Gastroesophageal sphincter (tissue), 3 donors: ENCODE measurements around the gene RAB12.

Experiments used
- EP300 ChIP-seq: sonication (generic); formaldehyde crosslinking; IDR thresholded peaks from one replicate; pipeline ENCODE4 v1.6.1; 2017; ENCODE audit warnings: antibody characterized with exemption, mild to moderate bottlenecking
- POLR2A ChIP-seq, 2 donors: fragments of 450-650 bp; IDR thresholded peaks; one replicate each; pipeline ENCODE4 v1.6.1; 2017; ENCODE audit warnings: antibody characterized with exemption in 2 of 2, mild to moderate bottlenecking in 2 of 2, moderate library complexity in 1 of 2
- POLR2AphosphoS5 ChIP-seq: sonication (generic); formaldehyde crosslinking; IDR thresholded peaks from one replicate; pipeline ENCODE4 v1.6.1; 2017; ENCODE audit warnings: antibody characterized with exemption
- TF ChIP-seq, protein P1 (sequence below), 4 experiments: fragments of 200-600 bp in 2 of 4; fragments of 450-650 bp in 2 of 4; sonication (generic) in 1 of 4; IDR thresholded peaks; one replicate each; pipeline ENCODE4 v1.5.1; 2017 to 2019; ENCODE audit warnings: antibody characterized with exemption in 4 of 4, mild to moderate bottlenecking in 2 of 4, moderate library complexity in 2 of 4

DNA sequence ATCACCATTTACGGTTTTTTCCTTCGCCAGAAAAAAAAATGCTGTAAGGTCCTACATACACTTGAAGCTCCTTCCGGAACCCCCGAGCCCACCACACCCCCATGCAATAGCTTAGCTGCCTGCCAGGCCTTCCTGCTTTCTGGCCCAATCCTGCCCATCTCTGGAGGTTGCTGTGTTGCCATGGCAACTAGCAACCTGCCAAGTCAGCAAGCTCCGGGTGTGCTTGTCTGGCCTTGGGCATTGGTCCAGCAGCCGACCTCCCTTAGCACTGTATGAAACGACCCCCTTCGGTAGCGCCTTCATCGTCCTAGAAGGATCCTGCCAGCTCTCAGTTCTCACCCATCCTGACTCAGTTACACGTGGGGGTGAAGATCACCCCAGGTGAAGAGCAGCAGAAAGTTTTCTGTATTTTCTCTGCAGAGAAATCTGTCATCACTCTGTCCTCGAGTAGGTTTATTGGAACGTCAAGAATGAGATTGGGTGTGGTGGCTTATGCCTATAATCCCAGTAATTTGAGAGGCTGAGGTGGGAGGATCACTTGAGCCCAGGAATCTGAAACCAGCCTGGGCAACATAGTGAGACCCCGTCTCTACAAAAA, 48.7 kb downstream of the RAB12 start:
- TF ChIP-seq, protein P1, sequence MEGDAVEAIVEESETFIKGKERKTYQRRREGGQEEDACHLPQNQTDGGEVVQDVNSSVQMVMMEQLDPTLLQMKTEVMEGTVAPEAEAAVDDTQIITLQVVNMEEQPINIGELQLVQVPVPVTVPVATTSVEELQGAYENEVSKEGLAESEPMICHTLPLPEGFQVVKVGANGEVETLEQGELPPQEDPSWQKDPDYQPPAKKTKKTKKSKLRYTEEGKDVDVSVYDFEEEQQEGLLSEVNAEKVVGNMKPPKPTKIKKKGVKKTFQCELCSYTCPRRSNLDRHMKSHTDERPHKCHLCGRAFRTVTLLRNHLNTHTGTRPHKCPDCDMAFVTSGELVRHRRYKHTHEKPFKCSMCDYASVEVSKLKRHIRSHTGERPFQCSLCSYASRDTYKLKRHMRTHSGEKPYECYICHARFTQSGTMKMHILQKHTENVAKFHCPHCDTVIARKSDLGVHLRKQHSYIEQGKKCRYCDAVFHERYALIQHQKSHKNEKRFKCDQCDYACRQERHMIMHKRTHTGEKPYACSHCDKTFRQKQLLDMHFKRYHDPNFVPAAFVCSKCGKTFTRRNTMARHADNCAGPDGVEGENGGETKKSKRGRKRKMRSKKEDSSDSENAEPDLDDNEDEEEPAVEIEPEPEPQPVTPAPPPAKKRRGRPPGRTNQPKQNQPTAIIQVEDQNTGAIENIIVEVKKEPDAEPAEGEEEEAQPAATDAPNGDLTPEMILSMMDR (IDR thresholded peaks at IDR 0.05), result no peak
- TF ChIP-seq POLR2A (IDR thresholded peaks at IDR 0.05) (no peak), EP300 (no peak), POLR2AphosphoS5 (no peak)
